ENCODE measurements around the gene ODF2.

Gene ODF2

GRCh38 chr9:128528445-128529160 lies 72.8 kb downstream of the ODF2 start:
- DNase-seq (ENCODE audit: low read depth): peak; percentile 52

GRCh38 chr9:128529191-128529590 lies 73.4 kb downstream of the ODF2 start:
- no peak for DNase-seq (ENCODE audit: low read depth)

DNA sequence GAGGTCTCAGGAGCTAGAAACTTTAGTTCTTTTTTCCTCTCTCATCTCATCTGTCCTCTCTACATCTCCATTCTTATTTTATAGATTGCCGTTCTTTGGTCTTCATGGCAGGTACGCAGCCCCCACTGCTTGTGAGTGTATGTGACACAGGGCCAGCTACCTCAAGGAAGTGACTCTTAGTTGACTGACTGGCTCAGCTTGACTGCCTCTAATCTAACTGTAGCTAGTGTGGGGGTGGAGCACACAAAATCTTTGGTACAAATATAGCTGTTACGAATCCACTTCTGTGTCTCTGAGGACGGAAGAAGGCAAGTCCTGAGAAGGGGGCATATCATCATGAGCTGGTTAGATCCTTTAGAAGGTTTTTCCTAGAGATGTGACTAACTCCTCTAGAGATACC lies 76.8 kb downstream of the ODF2 start:
- DNase-seq (ENCODE audit: low read depth): no peak

- peak; percentile 73 for DNase-seq (ENCODE audit: low read depth)
These were observed 85.0 kb downstream of the ODF2 start for GRCh38 chr9:128540634-128541360.

DNA sequence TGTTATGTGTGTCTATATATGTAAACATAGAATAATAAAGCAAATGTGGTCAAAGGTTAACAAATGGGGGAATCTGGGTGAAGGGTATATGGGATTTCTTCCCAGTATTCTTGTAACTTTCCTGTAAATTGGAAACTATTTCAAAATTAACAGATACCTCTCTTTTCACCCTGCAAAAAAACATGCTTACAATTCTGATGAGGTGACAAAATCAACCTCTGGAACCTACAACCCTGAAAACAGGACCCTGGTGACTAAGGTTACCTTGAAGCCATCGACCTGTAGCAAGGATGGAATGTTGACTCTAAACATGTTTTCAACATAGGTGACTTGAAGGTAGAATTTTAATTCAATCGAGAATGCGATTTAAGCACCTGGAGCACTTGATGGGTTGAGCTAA lies 90.7 kb downstream of the ODF2 start:
- no peak for DNase-seq (ENCODE audit: low read depth)

DNA sequence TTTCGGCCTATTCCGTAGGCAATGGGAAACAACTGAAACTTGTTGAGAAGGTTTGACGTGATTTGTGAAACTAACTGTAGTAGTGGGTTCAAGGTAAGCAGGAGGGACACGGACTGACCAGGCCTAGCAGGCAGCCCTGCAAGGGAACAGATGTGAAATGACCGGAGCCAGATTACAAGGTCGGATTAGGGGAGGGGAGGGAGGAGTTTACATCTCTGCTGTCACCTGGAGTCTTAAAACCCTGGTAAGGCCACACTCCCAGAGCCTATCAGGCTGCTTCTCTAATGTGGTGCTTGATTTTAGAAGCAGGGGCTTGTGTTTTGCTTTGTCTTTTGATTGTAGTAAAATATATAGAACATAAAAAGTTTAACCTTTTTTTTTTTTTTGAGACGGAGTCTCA lies 93.1 kb downstream of the ODF2 start:
- DNase-seq (ENCODE audit: low read depth): no peak

DNA sequence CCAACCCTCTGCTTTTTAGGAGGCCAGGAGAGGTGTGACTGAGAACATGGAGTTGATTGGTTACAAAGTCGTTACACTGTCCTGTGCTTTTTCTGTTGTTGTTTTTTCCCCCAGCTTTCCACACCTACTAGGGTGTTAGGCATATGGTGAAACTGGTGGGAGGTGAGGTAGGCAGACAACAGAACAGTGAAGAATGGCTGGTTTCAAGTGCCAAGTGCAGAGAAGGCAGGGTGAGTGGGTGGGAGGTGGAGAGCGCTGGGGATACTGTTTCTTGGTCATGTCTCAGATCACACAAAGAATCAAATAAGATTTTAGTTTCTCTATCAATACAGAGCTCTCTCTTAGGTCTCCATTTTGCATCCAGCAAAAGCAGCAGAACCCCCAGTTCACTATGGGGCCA lies 94.4 kb downstream of the ODF2 start:
- peak; percentile 47 for DNase-seq (ENCODE audit: low read depth)
